GM12874 (cell line): Measurements from ENCODE around the gene MGMT.

ENCODE experiments used
- TF ChIP-seq, protein P1 (sequence below): IDR thresholded peaks from 2 replicates; pipeline ENCODE4 v1.5.1; 2011; ENCODE audit warnings: low read depth, mild to moderate bottlenecking, control low read depth, low read length, moderate library complexity; ENCODE audit not compliant: insufficient read depth

The MGMT gene

DNA sequence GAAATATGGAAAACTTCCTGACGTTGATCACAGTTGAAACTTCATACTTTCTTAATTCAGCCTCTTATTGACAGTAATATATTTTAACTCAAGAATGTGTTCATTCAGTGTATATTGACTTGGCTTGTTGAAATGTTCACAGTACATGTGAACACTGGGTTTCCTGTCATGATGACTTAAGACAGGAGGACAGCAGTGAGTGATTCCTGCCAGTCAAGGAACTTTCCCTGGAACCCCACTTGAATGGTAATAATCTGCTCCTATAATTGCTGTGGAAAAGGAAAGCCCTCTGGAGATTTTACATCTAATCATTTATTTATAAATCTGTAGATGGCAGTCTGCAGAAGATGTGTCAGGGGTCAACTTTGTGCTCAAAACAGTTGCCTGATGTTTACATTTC lies 216.5 kb downstream of the MGMT start:
- TF ChIP-seq, protein P1, sequence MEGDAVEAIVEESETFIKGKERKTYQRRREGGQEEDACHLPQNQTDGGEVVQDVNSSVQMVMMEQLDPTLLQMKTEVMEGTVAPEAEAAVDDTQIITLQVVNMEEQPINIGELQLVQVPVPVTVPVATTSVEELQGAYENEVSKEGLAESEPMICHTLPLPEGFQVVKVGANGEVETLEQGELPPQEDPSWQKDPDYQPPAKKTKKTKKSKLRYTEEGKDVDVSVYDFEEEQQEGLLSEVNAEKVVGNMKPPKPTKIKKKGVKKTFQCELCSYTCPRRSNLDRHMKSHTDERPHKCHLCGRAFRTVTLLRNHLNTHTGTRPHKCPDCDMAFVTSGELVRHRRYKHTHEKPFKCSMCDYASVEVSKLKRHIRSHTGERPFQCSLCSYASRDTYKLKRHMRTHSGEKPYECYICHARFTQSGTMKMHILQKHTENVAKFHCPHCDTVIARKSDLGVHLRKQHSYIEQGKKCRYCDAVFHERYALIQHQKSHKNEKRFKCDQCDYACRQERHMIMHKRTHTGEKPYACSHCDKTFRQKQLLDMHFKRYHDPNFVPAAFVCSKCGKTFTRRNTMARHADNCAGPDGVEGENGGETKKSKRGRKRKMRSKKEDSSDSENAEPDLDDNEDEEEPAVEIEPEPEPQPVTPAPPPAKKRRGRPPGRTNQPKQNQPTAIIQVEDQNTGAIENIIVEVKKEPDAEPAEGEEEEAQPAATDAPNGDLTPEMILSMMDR = no peak

DNA sequence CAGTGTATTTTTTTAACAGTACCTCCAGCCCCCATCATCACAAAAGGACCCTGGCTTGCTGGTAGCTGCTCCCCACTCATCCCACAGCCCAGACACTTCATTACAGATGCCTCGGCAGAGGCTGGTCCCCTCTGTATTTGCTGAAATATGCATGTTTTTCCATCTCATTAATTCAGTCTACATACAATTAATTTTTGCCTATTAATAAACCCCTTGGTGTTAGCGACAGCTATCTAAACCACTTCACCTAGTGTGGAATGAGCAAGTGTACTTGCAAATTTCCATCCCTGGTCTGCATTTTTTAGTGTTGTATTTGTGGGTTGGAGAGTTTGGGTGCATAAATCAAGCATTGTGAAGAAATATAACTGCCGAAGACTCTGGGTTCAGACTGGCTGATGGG lies 216.9 kb downstream of the MGMT start:
- TF ChIP-seq, protein P1 = no peak

DNA sequence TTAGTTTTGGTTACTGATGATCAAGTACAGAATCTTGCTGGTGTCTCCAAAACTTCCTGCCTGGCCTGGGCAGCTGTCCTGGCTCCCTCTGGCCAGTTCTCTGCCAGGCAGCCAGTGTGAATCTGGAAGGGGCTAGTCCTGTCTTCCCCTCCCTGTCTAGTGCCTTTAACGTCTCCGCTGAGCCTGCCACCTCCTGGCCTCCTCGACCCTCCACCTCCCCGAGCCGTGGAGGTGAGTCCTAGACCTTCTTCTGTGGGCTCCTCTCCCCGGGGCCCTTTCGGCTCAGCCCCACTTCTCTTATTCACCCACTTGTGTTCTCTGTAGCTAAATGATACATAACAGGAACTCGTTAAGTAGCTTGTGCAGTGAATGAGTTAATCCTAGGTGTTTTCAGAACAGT lies 218.2 kb downstream of the MGMT start:
- TF ChIP-seq, protein P1 = no peak

DNA sequence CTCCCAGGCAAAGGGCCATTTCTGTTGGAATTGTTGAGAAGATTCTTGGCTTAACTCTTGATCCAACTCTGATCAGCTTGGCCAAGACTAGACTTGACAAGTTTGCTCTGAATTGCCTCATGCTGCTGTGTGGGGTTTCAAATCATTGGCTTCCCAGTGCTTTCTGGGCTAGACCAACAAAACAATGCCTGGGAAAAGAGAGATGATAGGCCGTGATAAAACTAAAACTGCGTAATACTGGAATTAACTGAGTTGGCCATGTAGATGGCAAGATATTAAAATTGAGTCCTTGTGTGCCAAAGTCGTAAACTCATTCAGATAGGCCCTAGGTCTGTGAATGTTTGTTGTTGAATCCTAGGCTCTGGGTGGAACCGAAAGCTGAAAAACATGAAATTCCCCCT lies 222.6 kb downstream of the MGMT start:
- TF ChIP-seq, protein P1 = no peak

DNA sequence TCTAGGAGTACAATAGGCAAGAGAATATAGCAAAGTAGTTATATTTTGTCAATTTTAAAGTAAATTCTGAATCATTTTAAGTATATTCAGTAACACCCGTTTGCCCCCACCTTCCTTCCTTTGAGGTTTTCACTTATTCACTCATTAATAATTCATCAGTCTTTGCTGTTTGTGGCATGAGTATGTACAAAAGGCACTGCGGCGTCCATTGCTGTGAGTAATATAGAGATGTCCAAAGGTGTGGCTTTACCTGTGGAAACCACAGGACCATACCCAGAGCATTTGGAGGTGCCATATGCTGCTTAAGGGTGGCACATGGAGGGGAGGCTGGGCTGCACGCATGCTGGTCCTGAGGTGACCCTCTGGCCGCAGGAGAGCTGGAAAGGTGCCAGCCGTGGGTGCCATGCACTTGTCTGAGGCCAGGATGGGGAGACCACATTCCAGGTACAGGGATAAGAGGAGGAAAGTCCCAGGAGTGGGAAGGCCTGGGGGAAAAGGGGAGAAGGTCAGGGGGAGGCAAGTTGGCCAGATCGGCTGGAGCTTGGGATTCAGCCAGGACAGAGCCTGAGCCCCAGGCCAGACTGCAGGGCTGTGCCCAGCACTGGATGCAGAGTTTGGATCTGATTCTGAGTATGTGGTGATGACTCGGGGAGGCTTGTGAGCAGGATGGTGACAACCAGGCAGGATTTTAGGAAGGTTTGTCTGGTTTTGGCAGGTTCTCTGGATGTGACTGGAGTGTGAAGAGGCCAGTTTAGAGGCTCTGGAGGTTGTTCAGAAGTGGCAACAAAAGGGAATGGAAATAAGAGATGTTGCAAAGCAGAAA lies 223.4 kb downstream of the MGMT start:
- TF ChIP-seq, protein P1 = no peak

DNA sequence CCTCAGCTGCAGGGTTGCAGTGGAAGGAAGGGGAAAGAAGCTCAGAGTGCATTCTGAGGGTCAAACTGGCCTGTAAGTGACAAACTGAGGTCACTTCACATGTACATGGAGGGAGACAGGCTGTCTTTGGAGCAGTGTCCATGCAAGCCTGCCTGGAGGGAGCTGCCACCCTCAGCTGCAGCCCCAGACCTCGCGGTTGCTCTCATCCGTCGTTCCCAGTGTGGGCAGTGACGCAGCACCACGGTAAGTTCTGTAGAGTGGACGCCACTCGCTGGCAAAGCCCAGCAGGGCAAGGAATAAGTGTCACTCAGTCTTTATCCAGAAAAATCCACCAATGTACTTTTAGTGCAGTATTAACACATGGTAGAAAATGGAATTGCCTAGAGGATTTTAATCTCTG lies 225.7 kb downstream of the MGMT start:
- TF ChIP-seq, protein P1 = no peak

DNA sequence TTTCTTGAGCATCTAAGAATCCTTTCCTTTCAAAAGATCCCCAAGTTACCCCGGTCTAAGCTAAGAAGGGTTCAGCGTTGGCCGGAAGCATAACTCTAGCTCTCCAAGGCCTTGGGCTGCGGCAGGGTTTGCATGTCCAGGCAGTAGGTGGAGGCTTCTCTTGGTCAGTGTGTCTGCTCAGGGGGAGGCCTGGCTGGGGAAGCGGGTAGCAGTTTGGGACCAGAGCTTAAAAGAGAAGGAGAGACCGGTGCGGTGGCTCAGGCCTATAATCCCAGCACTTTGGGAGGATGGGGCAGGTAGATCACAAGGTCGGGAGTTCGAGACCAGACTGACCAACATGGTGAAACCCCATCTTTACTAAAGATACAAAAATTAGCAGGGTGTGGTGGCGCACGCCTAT lies 226.3 kb downstream of the MGMT start:
- TF ChIP-seq, protein P1 = no peak

DNA sequence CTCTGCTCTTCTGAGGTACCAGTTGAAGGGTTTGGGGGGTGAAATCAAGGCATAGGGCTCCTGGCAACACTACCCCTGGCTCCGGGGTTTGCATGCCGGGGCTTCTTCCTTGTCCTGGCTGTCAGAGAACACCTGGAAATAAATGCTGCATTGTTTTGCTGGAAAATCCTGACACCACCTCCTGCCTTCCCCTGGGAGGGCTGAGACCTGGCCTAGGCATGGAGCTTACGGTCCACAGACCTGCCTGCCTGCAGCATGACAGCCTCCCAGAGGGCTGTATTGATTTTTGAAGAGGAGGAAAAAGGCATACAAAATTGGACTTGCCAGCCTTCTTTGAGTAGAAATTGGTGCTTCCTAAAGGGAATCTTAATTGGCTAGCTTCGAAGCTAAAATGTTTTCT lies 227.1 kb downstream of the MGMT start:
- TF ChIP-seq, protein P1 = no peak
